NT2/D1 (cell line): ENCODE measurements around the gene PTPRB.
"Not testable (repeated sequence)": the region's sequence is repeated elsewhere in the genome, so short reads cannot be mapped to it uniquely, and the experiment has no call there.

Experiments
- DNase-seq: peaks from one replicate; pipeline ENCODE4 v3.0.0-alpha.2; 2011; ENCODE audit warnings: low read depth, low spot score
- H3K27me3 ChIP-seq: 2 replicates; pipeline ENCODE4 v1.6.0; 2011; ENCODE audit warnings: mild to moderate bottlenecking; ENCODE audit not compliant: insufficient read length, insufficient read depth
- H3K36me3 ChIP-seq: 2 replicates; pipeline ENCODE4 v1.6.1; 2011; ENCODE audit warnings: mild to moderate bottlenecking, low read length, mixed read lengths; ENCODE audit not compliant: insufficient read depth, insufficient read length
- H3K4me1 ChIP-seq: 2 replicates; pipeline ENCODE4 v1.5.1; 2011; ENCODE audit not compliant: insufficient read depth, insufficient read length
- H3K4me3 ChIP-seq: 2 replicates; pipeline ENCODE4 v1.5.1; 2011; ENCODE audit warnings: low read depth; ENCODE audit not compliant: insufficient read length
- H3K9ac ChIP-seq: 2 replicates; pipeline ENCODE4 v1.6.0; 2011; ENCODE audit warnings: low read depth; ENCODE audit not compliant: insufficient read length
- H3K9me3 ChIP-seq: 2 replicates; pipeline ENCODE4 v1.5.1; 2011; ENCODE audit warnings: mild to moderate bottlenecking, low read length; ENCODE audit not compliant: insufficient read depth
- SUZ12 ChIP-seq: IDR thresholded peaks from 2 replicates; pipeline ENCODE4 v1.6.1; 2011; ENCODE audit not compliant: insufficient read length, insufficient read depth; ENCODE audit errors: extremely low read depth
- YY1 ChIP-seq: IDR thresholded peaks from 2 replicates; pipeline ENCODE4 v1.6.1; 2011; ENCODE audit not compliant: insufficient read length, insufficient read depth
- ZNF274 ChIP-seq: IDR thresholded peaks from 2 replicates; pipeline ENCODE4 v1.6.1; 2011; ENCODE audit warnings: mild to moderate bottlenecking, low read depth, low read length

PTPRB gene

DNA sequence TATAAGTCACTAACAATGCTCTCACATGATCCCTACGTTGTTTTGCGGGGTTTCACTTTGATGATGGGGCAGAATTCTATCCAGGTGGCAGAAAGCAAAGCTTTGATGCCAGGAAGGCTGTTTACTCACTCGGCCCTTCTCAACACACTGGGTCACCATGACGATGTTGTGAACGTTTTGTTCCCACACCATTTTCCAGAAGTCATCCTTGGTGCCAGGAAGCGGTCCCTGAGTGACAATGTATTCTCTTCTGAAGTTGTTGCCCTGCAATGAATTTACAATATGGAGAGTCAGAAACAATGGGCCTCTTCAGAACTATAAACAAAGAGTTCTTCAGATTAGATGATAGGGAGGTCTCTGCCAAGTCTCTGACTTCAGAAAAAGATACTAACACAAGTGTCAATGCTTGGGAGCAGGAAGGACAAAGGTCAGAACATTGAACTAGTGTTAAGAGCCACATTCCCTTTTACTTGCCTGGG lies 101.3 kb downstream of the PTPRB start:
- H3K9me3 ChIP-seq: no peaks in the 10 kb centered on the region
- H3K27me3 ChIP-seq: no peaks in the 10 kb centered on the region
- no peak for DNase-seq
- H3K9ac ChIP-seq: no peak overlapping the region
- no peaks in the 10 kb centered on the region for H3K36me3 ChIP-seq
- no peak overlapping the region for H3K4me3 ChIP-seq
- TF ChIP-seq SUZ12 (no peak), ZNF274 (no peak), YY1 (no peak)
- H3K4me1 ChIP-seq: no peaks in the 10 kb centered on the region

DNA sequence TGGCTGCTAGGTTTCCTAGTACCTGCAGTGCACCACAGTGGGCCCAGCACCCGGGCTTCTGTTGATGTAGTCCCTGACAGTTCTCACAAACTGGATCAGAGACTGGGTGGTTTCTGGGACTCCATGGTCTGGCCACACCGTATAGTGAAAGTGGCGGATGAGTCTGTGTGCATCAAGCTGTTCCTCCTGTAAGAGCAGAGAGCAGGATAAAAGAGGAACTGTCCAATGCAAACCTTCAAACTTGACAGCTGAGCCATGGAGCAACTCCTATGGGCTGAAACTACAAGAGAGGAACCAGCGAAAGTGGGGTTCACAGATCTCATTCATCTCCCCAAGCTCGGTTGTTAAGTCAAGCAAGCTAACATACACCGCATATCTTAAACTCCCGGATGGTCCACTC lies 102.8 kb downstream of the PTPRB start:
- H3K9me3 ChIP-seq: no peaks in the 10 kb centered on the region
- TF ChIP-seq SUZ12 (no peak), ZNF274 (no peak)
- H3K4me1 ChIP-seq: no peaks in the 10 kb centered on the region
- H3K27me3 ChIP-seq: no peaks in the 10 kb centered on the region
- no peak overlapping the region for H3K9ac ChIP-seq
- H3K4me3 ChIP-seq: no peak overlapping the region
- H3K36me3 ChIP-seq: peaks cover 7% of the 10 kb centered on the region
- no peak for DNase-seq

DNA sequence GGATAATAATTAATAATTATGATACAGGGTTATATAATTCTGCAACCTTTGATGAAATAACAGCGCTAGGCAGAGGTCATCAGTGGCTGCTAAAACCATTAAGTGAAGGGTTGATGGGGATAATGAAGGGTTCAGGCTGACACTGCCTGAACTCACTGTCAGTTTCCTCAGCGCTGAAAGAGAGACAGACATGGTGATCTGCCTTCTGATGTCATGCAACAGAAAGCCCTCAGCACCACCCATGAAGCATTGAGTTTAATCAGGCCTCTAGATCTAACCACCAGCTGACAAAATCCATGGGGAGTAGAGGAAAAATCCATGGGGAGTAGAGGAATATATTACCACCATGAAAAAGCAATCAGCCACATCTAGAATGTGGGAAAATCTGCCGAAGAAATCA lies 107.6 kb downstream of the PTPRB start:
- H3K9ac ChIP-seq: no peak overlapping the region
- no peaks in the 10 kb centered on the region for H3K4me1 ChIP-seq
- no peak overlapping the region for H3K4me3 ChIP-seq
- DNase-seq: no peak
- H3K9me3 ChIP-seq: no peaks in the 10 kb centered on the region
- TF ChIP-seq SUZ12 (no peak), ZNF274 (no peak), YY1 (no peak)
- H3K36me3 ChIP-seq: peaks cover 19% of the 10 kb centered on the region
- no peaks in the 10 kb centered on the region for H3K27me3 ChIP-seq

DNA sequence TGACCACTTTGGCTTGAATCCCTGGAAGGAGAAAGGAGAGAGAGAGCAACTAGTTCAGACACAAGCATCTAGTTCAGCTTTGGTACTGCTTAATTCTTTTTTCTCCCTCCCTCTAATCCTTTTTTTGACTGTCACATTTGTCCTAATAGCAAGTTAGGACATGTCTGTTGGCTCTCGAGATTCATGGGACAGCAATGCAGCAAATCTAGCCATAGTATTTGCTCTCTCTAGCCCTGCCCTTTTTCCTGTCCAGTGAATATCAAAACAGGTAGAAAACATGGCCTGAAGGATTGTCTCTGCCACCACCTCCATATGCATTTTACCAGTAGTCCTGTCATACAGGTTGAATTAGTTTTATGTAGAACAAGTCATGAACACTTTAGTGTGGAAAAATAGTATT lies 116.4 kb downstream of the PTPRB start:
- H3K4me3 ChIP-seq: no peak overlapping the region
- DNase-seq: no peak
- H3K9ac ChIP-seq: no peak overlapping the region
- no peaks in the 10 kb centered on the region for H3K4me1 ChIP-seq
- TF ChIP-seq YY1: no peak
- no peaks in the 10 kb centered on the region for H3K27me3 ChIP-seq
- H3K36me3 ChIP-seq: peaks cover 34% of the 10 kb centered on the region
- H3K9me3 ChIP-seq: peaks cover 4% of the 10 kb centered on the region; the same call in 1 of the 2 replicates

DNA sequence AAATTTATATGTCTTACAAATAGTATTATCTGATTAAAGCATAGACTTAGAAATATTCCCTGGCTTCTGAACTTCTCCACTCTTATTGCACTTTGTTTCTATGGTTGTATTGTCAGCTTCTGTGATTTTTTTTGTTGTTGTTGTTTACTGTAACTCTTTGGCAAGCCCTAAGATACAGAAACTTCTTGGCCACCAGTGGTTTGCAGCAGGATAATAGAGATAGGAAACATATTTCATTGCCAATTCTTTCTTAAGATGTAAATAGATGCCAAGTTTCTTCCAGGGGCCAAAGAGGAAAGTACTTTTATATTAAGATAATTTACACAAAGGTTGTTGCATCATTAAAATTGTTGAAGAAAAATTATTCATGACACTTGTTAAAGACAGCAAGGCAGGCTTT lies 123.8 kb downstream of the PTPRB start:
- no peak for DNase-seq
- TF ChIP-seq ZNF274 (no peak), YY1 (no peak), SUZ12 (no peak)

DNA sequence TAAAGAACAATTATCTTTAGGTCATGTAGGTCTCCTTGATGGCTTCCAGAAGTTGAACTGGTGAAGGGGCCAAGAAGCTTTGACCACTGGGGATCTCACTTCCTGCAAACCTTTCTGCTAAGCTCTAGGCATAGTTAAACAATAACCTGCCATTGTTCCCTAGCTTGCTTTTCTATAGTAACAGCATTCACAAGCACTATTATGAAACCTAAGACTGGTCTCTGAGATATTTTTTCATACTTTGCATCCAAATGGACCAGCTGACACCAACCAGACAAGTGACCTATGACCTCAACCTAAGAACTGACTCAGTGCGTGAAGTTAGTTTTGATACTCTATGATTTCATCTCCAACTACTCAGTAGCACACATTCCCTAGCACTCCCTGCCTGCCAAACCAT lies 129.1 kb downstream of the PTPRB start:
- no peak for DNase-seq
- no peaks in the 10 kb centered on the region for H3K27me3 ChIP-seq
- no peak for TF ChIP-seq YY1
- TF ChIP-seq ZNF274: no peak
- no peak for TF ChIP-seq SUZ12
- H3K36me3 ChIP-seq: peaks cover 24% of the 10 kb centered on the region
- H3K4me3 ChIP-seq: no peak overlapping the region
- H3K9me3 ChIP-seq: peaks cover 10% of the 10 kb centered on the region
- H3K4me1 ChIP-seq: peaks cover 5% of the 10 kb centered on the region
- H3K9ac ChIP-seq: no peak overlapping the region

More for the DNA sequence above, 123.8 kb downstream of the PTPRB start:
- H3K4me1 ChIP-seq: no peaks in the 10 kb centered on the region
- no peak overlapping the region for H3K4me3 ChIP-seq
- H3K9ac ChIP-seq: no peak overlapping the region
- H3K27me3 ChIP-seq: no peaks in the 10 kb centered on the region
- peaks cover 31% of the 10 kb centered on the region for H3K36me3 ChIP-seq
- peaks cover 5% of the 10 kb centered on the region for H3K9me3 ChIP-seq

DNA sequence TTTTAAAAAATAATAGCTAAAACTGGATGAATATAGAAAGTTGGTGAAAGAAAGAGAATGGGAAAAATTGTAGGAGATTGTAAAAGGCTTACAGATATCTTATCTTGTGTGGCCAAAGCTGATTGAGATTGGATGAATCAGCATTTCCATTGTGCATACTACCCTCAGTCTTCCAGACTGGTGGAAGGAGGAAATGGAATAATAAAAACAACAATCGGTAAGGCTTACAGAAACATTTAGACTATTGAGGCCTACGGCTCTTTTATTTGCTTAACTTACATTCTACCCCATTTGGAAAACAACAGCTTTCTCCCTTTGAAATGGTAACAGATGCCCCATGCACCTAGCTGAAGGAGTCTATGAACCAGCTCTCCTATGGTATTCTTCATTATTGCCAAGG lies 129.8 kb downstream of the PTPRB start:
- TF ChIP-seq SUZ12 (no peak), YY1 (no peak), ZNF274 (no peak)
- Histone ChIP-seq H3K4me3 (no peak overlapping the region), H3K27me3 (no peaks in the 10 kb centered on the region), H3K36me3 (peaks cover 17% of the 10 kb centered on the region), H3K4me1 (peaks cover 5% of the 10 kb centered on the region), H3K9ac (no peak overlapping the region), H3K9me3 (peaks cover 10% of the 10 kb centered on the region)
- peak; percentile 42 for DNase-seq

DNA sequence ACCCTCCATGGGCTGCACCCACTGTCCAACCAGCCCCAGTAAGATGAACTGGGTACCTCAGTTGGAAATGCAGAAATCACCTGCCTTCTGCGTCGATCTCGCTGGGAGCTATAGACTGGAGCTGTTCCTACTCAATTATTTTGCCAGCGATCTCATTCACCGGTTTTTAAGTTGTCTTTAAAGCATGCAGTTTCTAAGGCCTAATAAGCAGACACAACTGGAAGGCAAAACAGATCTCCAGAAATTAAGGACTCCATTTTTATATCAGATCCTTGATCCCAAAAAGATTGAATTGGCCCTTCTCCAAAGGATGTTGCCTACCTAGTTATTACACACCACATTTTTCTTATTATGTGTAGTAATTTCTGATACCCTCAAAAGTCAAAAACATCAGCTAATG lies 139.7 kb downstream of the PTPRB start:
- no peak overlapping the region for H3K9ac ChIP-seq
- peaks cover 5% of the 10 kb centered on the region for H3K36me3 ChIP-seq
- peaks cover 28% of the 10 kb centered on the region for H3K9me3 ChIP-seq
- DNase-seq: no peak
- no peaks in the 10 kb centered on the region for H3K4me1 ChIP-seq
- TF ChIP-seq SUZ12 (no peak), YY1 (no peak), ZNF274 (no peak)
- H3K4me3 ChIP-seq: no peak overlapping the region
- H3K27me3 ChIP-seq: no peaks in the 10 kb centered on the region

DNA sequence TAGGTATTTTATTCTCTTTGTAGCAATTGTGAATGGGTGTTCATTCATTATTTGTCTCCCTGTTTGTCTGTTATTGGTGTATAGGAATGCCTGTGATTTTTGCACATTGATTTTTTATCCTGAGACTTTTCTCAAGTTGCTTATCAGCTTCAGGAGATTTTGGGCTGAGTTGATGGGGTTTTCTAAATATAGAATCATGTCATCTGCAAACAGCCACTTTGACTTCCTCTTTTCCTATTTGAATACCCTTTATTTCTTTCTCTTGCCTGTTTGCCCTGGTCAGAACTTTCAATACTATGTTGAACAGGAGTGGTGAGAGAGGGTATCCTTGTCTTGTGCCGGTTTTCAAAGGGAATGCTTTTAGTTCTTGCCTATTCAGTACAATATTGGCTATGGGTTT lies 144.3 kb downstream of the PTPRB start:
- not testable (repeated sequence) for DNase-seq, H3K4me3 ChIP-seq, H3K9ac ChIP-seq, H3K27me3 ChIP-seq, H3K4me1 ChIP-seq, H3K36me3 ChIP-seq
- peaks cover 33% of the 10 kb centered on the region for H3K9me3 ChIP-seq

DNA sequence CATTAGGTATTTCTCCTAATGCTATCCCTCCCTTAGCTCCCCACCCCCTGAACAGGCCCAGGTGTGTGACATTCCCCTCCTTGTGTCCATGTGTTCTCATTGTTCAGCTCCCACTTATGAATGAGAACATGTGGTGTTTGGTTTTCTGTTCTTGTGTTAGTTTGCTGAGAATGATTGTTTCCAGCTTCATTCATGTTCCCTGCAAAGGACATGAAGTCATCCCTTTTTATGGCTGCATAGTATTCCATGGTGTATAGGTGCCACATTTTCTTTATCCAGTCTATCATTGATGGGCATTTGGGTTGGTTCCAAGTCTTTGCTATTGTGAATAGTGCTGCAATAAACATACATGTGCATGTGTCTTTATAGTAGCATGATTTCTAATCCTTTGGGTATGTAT lies 146.3 kb downstream of the PTPRB start:
- not testable (repeated sequence) for H3K9ac ChIP-seq, H3K4me1 ChIP-seq, H3K27me3 ChIP-seq, DNase-seq, H3K36me3 ChIP-seq, H3K4me3 ChIP-seq
- H3K9me3 ChIP-seq: peaks cover 24% of the 10 kb centered on the region
